NCI-H345 treated with DMSO at 0.1 percent for 48 hours (cell line): ENCODE data around the gene ST8SIA6.

Experiments used
- DNase-seq: peaks from one replicate; lab custom pipeline; 2025; ENCODE audit not compliant: unreplicated experiment; lab: John Stamatoyannopoulos, UW

Gene ST8SIA6

GRCh38 chr10:17386616-17387075 lies 67.7 kb downstream of the ST8SIA6 start:
- peak; percentile 66 for DNase-seq

- DNase-seq: no peak
These were observed 68.4 kb downstream of the ST8SIA6 start for GRCh38 chr10:17386021-17386420.

- no peak for DNase-seq
These were observed 69.3 kb downstream of the ST8SIA6 start for GRCh38 chr10:17385066-17385465.

- no peak for DNase-seq
These were observed 70.4 kb downstream of the ST8SIA6 start for GRCh38 chr10:17383801-17384555.

- no peak for DNase-seq
These were observed 72.8 kb downstream of the ST8SIA6 start for GRCh38 chr10:17381502-17382142.

GRCh38 chr10:17380888-17381287 lies 73.5 kb downstream of the ST8SIA6 start:
- DNase-seq: no peak

GRCh38 chr10:17380016-17380415 lies 74.4 kb downstream of the ST8SIA6 start:
- no peak for DNase-seq

- DNase-seq: no peak
These were observed 75.2 kb downstream of the ST8SIA6 start for GRCh38 chr10:17379151-17379690.

- no peak for DNase-seq
These were observed 78.3 kb downstream of the ST8SIA6 start for GRCh38 chr10:17375936-17376584.

- no peak for DNase-seq
These were observed 85.6 kb downstream of the ST8SIA6 start for GRCh38 chr10:17368708-17369272.

- DNase-seq: no peak
These were observed 87.7 kb downstream of the ST8SIA6 start for GRCh38 chr10:17366705-17367104.

GRCh38 chr10:17365402-17365801 lies 89.0 kb downstream of the ST8SIA6 start:
- DNase-seq: no peak

- DNase-seq: no peak
These were observed 95.9 kb downstream of the ST8SIA6 start for GRCh38 chr10:17358461-17358860.

GRCh38 chr10:17357781-17358180 lies 96.6 kb downstream of the ST8SIA6 start:
- DNase-seq: no peak

GRCh38 chr10:17356820-17357219 lies 97.6 kb downstream of the ST8SIA6 start:
- DNase-seq: no peak

- DNase-seq: no peak
These were observed 99.6 kb downstream of the ST8SIA6 start for GRCh38 chr10:17354781-17355180.

GRCh38 chr10:17353568-17354300 lies 100.7 kb downstream of the ST8SIA6 start:
- DNase-seq: no peak

GRCh38 chr10:17352583-17352982 lies 101.8 kb downstream of the ST8SIA6 start:
- no peak for DNase-seq

- DNase-seq: no peak
These were observed 102.9 kb downstream of the ST8SIA6 start for GRCh38 chr10:17351506-17351905.

GRCh38 chr10:17349717-17350116 lies 104.7 kb downstream of the ST8SIA6 start:
- DNase-seq: no peak
